H4 (cell line): ENCODE data around the gene GREB1. TPM values are rescaled to one million over a fixed set of nuclear protein-coding genes. Genes with fewer than 3 reads are reported as not detected.

ENCODE experiments used
- DNase-seq: peaks from one replicate; pipeline ENCODE4 v3.0.0-alpha.2; 2015; ENCODE audit warnings: low spot score
- total RNA-seq: library from RNA; depleted of rRNA; stranded (reverse); fragments of >200 nt; shearing (Covaris generic); gene quantifications from 2 replicates; pipeline ENCODE4 v1.2.3, GENCODE V29; 2014; rRNA removed

GREB1 gene
- total RNA-seq, 1 experiment from 2014 or later: 6.6 TPM

GRCh38 chr2:11683966-11684365 lies 150.1 kb downstream of the GREB1 start:
- DNase-seq: no peak

DNA sequence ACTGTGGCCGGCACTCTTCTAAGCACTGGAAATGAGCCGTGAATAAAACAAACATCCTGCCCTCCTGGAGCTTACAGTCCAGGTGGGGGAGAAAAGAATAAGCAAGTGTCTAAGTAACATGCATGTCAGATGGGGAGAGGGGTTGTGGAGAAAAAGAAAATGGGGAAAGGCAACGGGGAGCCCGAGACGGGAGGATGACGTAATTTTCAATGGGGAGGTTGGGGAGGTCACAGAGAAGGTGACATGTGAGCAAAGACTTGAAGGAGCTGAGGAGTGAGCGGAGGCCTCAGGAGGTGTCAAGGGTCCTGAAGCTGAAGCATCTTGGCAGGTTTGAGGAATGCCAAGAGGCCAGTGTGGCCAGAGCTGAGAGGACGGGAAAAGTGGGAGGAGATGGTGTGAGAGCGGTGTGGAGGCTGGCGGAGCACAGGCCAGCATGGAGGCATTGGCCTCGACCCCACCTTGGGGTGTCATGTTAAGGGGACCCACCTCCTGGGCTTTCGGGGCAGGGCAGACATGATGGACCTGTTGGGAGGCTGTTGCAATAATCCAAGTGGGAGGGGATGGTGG lies 151.1 kb downstream of the GREB1 start:
- DNase-seq: no peak

DNA sequence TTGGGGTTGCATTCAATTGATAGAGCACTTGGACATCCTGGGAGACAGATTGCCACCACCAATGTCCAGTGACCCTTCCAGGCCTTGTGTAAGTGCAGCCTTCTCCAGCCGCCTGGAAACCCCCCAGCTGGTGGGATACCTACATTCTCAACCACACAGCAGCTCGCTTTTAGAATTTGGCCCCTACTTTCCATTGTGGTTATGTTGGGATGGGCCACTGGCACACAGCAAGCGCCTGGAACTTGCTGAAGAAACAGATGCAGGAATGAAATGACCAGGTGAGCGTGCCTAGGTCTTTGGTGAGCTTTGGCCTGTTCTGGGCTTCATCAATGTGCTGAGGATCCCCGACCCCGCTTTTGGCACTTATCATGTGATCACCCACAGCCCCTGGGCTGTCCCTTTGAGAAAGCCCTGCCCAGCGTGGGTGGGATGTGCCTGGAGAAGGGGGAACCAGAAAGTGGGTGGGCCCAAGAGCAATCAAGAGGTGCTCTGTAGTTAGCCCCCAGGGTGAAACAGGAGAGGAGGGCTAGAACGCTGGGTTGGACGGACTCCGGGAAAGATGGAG lies 152.1 kb downstream of the GREB1 start:
- DNase-seq: no peak

DNA sequence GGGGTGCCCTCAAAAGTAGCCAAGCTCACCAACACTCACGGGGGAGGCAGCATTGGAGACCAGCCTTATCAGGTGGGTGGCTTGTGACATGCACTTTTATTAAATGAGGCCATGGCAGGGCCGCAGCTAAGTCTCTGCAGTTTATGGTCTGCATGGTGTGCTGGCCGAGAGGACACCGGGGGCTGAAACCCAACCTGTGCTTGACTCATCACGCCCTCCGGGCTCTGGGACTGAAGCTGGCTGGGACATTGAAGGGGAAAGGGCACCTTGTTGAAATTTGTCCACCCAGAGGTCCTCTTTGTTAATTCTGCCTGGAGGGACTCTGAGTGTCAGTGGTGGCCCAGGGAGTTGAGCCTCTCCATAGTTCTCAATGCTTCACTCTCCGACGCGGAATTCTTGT lies 153.9 kb downstream of the GREB1 start:
- no peak for DNase-seq

- peak; percentile 60 for DNase-seq
Observed at GRCh38 chr2:11688222-11689069, 154.6 kb downstream of the GREB1 start.

DNA sequence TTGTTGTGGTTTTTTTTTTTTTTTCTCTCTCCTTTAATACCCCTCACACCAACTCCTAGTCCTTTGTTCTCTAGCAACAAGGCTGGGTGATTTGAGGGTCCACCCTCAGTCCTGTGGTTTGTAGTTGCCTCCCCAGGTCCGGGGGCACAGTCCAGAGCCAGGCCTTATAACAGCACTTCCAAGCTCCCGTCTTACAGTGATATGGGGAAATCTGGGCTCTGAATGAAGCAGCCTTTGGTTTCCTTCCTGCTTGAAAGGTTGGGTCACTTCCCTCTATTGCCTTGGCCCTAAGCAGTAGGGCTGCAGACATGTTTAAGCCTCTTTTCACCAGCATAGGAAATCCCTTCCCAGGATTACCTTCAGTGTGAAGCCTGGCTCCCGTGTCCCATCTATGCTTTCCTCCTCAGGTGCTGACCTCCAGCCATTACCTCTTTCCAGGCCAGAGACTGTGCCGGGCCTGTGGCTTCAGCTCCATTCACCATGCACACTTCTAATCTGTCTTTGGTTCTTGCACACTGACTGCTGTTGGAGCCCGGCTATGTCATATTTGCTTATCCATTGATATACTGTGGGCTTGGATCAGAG lies 157.3 kb downstream of the GREB1 start:
- no peak for DNase-seq

Other genes with a start within 250 kb of the GREB1 start
- gene ROCK2, start 189.4 kb upstream of the GREB1 start, total RNA-seq: 8.2 and 12.8 TPM in 2 replicates
- 22.0 and 22.2 TPM in 2 replicates for gene E2F6, start 67.9 kb upstream of the GREB1 start, total RNA-seq
- gene NTSR2, start 136.2 kb downstream of the GREB1 start, total RNA-seq: not detected in 2 replicates
- 21.1 and 27.9 TPM in 2 replicates for gene LPIN1, start 212.6 kb downstream of the GREB1 start, total RNA-seq